Right lobe of liver (tissue), 6 donors: ENCODE data around the gene RNF215. TPM values are rescaled to one million over a fixed set of nuclear protein-coding genes. Genes with fewer than 3 reads are reported as not detected.
"Not testable (repeated sequence)": the region's sequence is repeated elsewhere in the genome, so short reads cannot be mapped to it uniquely, and the experiment has no call there.

Source experiments
- ATAC-seq, 4 donors: fragments of 200-7000 bp; cut with Tn5 transposase; one replicate each; pipeline ENCODE4 v1.9.1; 2020; ENCODE audit warnings: mild to moderate bottlenecking in 4 of 4, moderate library complexity in 4 of 4
- DNase-seq, 3 donors: peaks; one replicate each; pipeline ENCODE4 v3.0.0-alpha.2; 2020
- H3K27ac ChIP-seq, 3 donors: fragments of 200-600 bp; one replicate each; pipeline ENCODE4 v1.8.0; 2022
- H3K27me3 ChIP-seq, 2 donors: fragments of 200-600 bp; one replicate each; pipeline ENCODE4 v1.8.0; 2022
- H3K36me3 ChIP-seq, 4 donors: fragments of 200-600 bp; sonication (generic) in 1 of 4; one replicate each; pipeline versions ENCODE4 v1.5.1 to v1.8.0; 2017 to 2022; ENCODE audit warnings: control low read depth in 1 of 4
- H3K4me1 ChIP-seq, 4 donors: fragments of 200-600 bp; sonication (generic) in 1 of 4; one replicate each; pipeline versions ENCODE4 v1.5.1 to v1.8.0; 2017 to 2022; ENCODE audit warnings: control low read depth in 1 of 4
- H3K4me3 ChIP-seq, 3 donors: fragments of 200-600 bp; one replicate each; pipeline ENCODE4 v1.8.0; 2022
- H3K9me3 ChIP-seq, 4 donors: fragments of 200-600 bp; sonication (generic) in 1 of 4; one replicate each; pipeline versions ENCODE4 v1.5.1 to v1.8.0; 2017 to 2022; ENCODE audit warnings: control low read depth in 1 of 4
- POLR2A ChIP-seq: fragments of 450-650 bp; IDR thresholded peaks from one replicate; pipeline ENCODE4 v1.6.1; 2017; ENCODE audit warnings: antibody characterized with exemption, mild to moderate bottlenecking
- WGBS: methylation state at CpG from one replicate; pipeline ENCODE4 v1.1.6; 2018; ENCODE audit warnings: low coverage, low lambda C conversion rate; ENCODE audit not compliant: insufficient coverage; ENCODE audit errors: missing lambda C conversion rate; 5-methylcytosine and 5-hydroxymethylcytosine counted together
- intact Hi-C, 2 donors: fragments of 100-400 bp; cut with DNase I; formaldehyde crosslinking; loops; one replicate each; pipeline versions ENCODE4 v1.11.2 to v1.14.1; 2022
- total RNA-seq, 6 experiments: library from RNA; depleted of rRNA in 2 of 6; stranded (reverse); fragments of >200 nt in 2 of 6; fragmentation: NEBNext Ultra II Directional in 3 of 6; extraction: Animal tissue kit (Norgen Biotek cat#: 25700) in 3 of 6; gene quantifications; one replicate each; pipeline versions ENCODE4 v1.1.0 to v1.2.4, GENCODE V29; 2016 to 2023
- TF ChIP-seq, protein P1 (sequence below), 4 donors: fragments of 200-600 bp in 3 of 4; fragments of 450-650 bp in 1 of 4; IDR thresholded peaks; one replicate each; pipeline versions ENCODE4 v1.5.1 to v1.8.0; 2016 to 2022; ENCODE audit warnings: antibody characterized with exemption in 4 of 4, mild to moderate bottlenecking in 2 of 4
- donor health status: DM: no; HTN: yes; CAD: no.
- donor health status: DM: no; HTN: no; CAD: no.
- donor health status: DM: no; HTN: no; CAD: no.
- donor health status: DM: no; HTN: yes; CAD: no.
- donor health status: DM: no; HTN: yes; CAD: no.

Gene RNF215
- total RNA-seq, 6 experiments from 2014 or later: 6.2 to 10.0 (median 7.4) TPM

DNA sequence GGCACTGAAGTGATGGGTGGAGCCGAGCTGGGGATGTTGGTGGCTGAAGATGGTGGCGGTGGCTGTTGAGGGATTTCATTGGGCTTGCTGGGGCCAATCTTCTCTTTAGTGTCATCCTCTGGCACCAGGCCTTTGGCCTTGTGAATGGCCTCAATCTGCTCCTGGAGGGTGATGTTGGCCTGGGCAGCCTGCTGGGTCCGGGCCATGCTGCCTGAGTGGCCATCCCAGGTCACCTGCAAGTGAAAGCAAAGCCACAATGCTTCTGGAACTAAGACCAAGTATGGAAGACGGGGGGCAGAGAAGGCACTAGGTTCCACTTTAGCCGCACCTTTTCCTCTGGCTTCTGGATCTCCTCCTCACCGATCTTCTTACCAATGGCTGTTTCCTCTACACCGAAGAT, 48.4 kb downstream of the RNF215 start:
- Histone ChIP-seq H3K4me1 (peaks cover 0 to 5% (median 0%) of the 10 kb centered on the region in 4 donors), H3K27ac (no peak overlapping the region), H3K27me3 (no peaks in the 10 kb centered on the region), H3K36me3 (peaks cover 19 to 100% (median 76%) of the 10 kb centered on the region in 4 donors), H3K4me3 (no peak overlapping the region), H3K9me3 (no peaks in the 10 kb centered on the region)
- peak in 1 of 3 donors; percentile 69 for DNase-seq
- intact Hi-C loops: no loop called here
- WGBS: 83% methylated on average over 1 of the region's 7 CpGs
- no peak for TF ChIP-seq POLR2A
- TF ChIP-seq, protein P1, sequence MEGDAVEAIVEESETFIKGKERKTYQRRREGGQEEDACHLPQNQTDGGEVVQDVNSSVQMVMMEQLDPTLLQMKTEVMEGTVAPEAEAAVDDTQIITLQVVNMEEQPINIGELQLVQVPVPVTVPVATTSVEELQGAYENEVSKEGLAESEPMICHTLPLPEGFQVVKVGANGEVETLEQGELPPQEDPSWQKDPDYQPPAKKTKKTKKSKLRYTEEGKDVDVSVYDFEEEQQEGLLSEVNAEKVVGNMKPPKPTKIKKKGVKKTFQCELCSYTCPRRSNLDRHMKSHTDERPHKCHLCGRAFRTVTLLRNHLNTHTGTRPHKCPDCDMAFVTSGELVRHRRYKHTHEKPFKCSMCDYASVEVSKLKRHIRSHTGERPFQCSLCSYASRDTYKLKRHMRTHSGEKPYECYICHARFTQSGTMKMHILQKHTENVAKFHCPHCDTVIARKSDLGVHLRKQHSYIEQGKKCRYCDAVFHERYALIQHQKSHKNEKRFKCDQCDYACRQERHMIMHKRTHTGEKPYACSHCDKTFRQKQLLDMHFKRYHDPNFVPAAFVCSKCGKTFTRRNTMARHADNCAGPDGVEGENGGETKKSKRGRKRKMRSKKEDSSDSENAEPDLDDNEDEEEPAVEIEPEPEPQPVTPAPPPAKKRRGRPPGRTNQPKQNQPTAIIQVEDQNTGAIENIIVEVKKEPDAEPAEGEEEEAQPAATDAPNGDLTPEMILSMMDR (IDR thresholded peaks at IDR 0.05): no peak
- ATAC-seq: no peak

DNA sequence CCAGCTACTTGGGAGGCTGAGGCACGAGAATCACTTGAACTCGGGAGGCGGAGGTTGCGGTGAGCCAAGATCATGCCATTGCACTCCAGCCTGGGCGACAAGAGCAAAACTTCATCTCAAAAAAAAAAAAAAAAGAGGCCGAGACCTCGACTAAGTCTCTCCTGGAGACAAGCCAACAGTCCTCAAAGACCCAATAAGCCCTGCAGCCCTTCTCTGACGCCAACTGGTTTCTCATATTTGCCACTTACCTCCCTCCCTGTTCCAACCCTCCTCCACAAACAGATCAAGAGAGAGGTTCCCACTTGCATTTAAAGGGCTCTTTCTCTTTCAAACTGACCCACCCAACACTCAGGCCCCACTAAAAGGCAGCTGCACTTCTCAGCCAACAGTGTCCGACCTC, 48.9 kb downstream of the RNF215 start:
- 87% methylated on average over 6 of the region's 9 CpGs for WGBS
- ATAC-seq, intact Hi-C loops: not testable (repeated sequence)

DNA sequence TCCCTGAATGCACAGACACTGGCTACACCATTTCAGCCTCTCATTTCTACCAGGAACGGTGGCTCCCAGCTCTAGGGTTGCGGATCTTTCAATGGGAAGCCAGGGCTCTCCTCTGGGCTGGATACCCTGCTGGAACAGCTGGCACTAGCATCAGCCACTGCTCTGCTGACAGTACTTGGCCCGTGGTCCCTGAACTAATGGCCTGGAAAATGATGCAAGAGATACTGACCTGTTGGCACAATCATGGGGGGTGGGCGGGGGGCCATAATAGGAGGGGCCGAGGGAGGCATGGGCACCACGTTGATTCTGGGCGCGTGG, 49.8 kb downstream of the RNF215 start:
- intact Hi-C loops: no loop called here
- WGBS: 59% methylated on average over 6 of the region's 8 CpGs
- H3K9me3 ChIP-seq: no peaks in the 10 kb centered on the region
- peaks cover 15 to 99% (median 74%) of the 10 kb centered on the region in 4 donors for H3K36me3 ChIP-seq
- peak in 1 of 3 donors; percentile 82 for DNase-seq
- H3K27ac ChIP-seq: peak overlapping the region in 1 of 3 donors; percentile 8
- ATAC-seq: peak; percentile 25 to 64 (median 46)
- TF ChIP-seq POLR2A: no peak
- TF ChIP-seq, protein P1 (IDR thresholded peaks at IDR 0.05): no peak
- H3K4me3 ChIP-seq: no peak overlapping the region
- peaks cover 0 to 5% (median 0%) of the 10 kb centered on the region in 4 donors for H3K4me1 ChIP-seq
- H3K27me3 ChIP-seq: no peaks in the 10 kb centered on the region

More for the DNA sequence above, 48.9 kb downstream of the RNF215 start:
- H3K27me3 ChIP-seq, H3K9me3 ChIP-seq, H3K27ac ChIP-seq, H3K4me3 ChIP-seq, H3K4me1 ChIP-seq, DNase-seq: not testable (repeated sequence)
- peaks cover 21 to 100% (median 76%) of the 10 kb centered on the region in 4 donors for H3K36me3 ChIP-seq

DNA sequence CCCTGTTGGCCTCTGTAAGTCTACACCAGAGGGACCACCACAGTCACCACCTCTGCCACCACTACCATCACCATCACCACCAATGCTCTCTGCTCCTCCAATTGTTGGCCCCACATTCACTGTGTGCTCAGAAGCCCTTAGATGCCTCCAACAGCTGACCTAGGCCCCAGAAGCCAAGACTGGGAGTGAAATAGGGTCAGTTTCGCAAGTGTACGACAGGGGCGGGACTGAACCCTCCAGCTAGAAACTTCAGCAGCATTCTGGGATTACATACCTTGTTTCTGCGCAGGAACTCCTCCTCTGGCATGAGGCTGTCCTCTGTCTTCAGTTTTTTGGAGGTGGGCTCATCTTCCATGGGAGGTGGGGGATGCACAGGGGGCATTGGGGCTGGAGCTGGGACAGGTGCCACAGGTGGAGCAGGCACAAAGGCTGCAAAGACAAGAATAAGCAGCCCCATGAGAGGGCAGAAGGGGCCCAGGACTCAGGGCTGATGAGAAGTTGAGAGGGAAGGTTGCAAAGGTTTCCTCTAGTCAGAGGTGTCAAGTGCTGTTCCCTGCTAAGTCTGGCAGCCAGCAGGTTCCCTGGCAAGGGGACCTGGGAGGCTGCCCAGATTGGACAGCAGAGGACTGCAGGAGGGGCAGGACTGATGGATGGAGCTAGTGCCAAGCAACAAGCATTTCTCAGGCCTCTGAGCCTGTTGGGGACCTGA, 50.3 kb downstream of the RNF215 start:
- Histone ChIP-seq H3K4me1 (peaks cover 0 to 5% (median 0%) of the 10 kb centered on the region in 4 donors), H3K27ac (peak overlapping the region in 1 of 3 donors; percentile 8), H3K27me3 (no peaks in the 10 kb centered on the region), H3K9me3 (no peaks in the 10 kb centered on the region), H3K36me3 (peaks cover 15 to 95% (median 71%) of the 10 kb centered on the region in 4 donors), H3K4me3 (no peak overlapping the region)
- ATAC-seq: peak; percentile 35 to 81 (median 54)
- WGBS: 64% methylated on average over 3 of the region's 4 CpGs
- peak in 2 of 3 donors; percentile 69 to 88 for DNase-seq
- intact Hi-C loops: no loop called here
- TF ChIP-seq, protein P1 (IDR thresholded peaks at IDR 0.05): no peak
- no peak for TF ChIP-seq POLR2A

DNA sequence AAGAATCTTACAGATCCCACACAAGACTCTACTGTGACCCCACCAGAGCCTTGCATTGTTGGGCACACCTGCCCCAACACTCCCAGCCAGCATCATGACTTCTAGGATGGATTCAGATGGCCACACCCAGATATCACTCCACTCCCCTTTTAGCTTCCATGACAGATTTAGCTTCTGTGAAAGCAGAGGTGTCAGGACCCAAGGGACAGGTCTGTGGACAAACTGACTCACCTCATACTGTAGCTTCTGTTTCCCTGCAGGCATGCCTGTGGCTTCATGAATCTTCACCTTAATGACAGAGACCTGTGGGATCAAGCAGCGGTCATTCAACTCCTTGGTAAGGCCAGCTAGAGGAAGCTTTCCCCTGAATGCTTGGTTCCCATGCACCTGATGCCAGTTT, 52.0 kb downstream of the RNF215 start:
- DNase-seq (no peak), ATAC-seq (no peak)
- peaks cover 15 to 87% (median 61%) of the 10 kb centered on the region in 4 donors for H3K36me3 ChIP-seq
- peaks cover 0 to 5% (median 0%) of the 10 kb centered on the region in 4 donors for H3K4me1 ChIP-seq
- no peak overlapping the region for H3K27ac ChIP-seq
- H3K27me3 ChIP-seq: no peaks in the 10 kb centered on the region
- intact Hi-C loops: no loop called here
- no peaks in the 10 kb centered on the region for H3K9me3 ChIP-seq
- no peak overlapping the region for H3K4me3 ChIP-seq
- TF ChIP-seq, protein P1 (IDR thresholded peaks at IDR 0.05): no peak
- no peak for TF ChIP-seq POLR2A
- no CpG with 5 or more reads among the region's 1 CpG for WGBS
